Measurements from ENCODE around the gene PMEL.

DNA sequence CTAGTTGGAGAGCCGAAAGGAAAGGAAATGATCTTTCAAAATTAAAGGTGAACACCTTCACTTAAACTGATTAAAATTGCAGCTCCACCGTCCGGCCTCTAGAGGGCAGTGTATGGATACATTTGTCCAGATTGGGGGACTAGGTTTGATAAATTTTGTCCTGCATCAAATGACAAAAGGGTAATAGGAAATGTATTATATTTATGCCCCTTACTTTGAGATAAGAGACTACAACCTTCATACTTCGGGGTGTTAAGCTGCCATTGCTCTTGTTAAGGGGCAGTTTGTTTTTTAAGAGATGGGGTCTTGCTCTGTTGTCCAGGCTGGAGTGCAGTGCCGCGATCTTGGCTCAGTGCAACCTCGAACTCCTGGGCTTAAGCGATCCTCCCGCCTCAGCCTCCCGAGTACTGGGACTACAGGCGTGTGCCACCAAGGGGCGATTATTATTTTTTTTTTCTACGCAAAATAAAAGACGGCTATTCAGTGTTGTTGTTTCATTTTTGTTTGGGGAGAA lies 30.4 kb upstream of the PMEL start:
- TF ChIP-seq CTCF (conservative IDR thresholded peaks at IDR 0.05), result peak; percentile 93
- no peak for TF ChIP-seq ZFX (IDR thresholded peaks at IDR 0.05)
